Activated CD4-positive, alpha-beta T cell treated with anti-CD3 and anti-CD28 coated beads, Interleukin-2, amount 50 U/mL, for 24 hours (primary cell): ENCODE data around the gene B3GAT1.
"Not testable (repeated sequence)": the region's sequence is repeated elsewhere in the genome, so short reads cannot be mapped to it uniquely, and the experiment has no call there.

Experiments used
- DNase-seq, 2 donors: peaks; one replicate each; pipeline ENCODE4 v3.0.0-alpha.2; 2020; ENCODE audit warnings: low read depth in 1 of 2, low spot score in 1 of 2

Gene B3GAT1, protein sequence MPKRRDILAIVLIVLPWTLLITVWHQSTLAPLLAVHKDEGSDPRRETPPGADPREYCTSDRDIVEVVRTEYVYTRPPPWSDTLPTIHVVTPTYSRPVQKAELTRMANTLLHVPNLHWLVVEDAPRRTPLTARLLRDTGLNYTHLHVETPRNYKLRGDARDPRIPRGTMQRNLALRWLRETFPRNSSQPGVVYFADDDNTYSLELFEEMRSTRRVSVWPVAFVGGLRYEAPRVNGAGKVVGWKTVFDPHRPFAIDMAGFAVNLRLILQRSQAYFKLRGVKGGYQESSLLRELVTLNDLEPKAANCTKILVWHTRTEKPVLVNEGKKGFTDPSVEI

DNA sequence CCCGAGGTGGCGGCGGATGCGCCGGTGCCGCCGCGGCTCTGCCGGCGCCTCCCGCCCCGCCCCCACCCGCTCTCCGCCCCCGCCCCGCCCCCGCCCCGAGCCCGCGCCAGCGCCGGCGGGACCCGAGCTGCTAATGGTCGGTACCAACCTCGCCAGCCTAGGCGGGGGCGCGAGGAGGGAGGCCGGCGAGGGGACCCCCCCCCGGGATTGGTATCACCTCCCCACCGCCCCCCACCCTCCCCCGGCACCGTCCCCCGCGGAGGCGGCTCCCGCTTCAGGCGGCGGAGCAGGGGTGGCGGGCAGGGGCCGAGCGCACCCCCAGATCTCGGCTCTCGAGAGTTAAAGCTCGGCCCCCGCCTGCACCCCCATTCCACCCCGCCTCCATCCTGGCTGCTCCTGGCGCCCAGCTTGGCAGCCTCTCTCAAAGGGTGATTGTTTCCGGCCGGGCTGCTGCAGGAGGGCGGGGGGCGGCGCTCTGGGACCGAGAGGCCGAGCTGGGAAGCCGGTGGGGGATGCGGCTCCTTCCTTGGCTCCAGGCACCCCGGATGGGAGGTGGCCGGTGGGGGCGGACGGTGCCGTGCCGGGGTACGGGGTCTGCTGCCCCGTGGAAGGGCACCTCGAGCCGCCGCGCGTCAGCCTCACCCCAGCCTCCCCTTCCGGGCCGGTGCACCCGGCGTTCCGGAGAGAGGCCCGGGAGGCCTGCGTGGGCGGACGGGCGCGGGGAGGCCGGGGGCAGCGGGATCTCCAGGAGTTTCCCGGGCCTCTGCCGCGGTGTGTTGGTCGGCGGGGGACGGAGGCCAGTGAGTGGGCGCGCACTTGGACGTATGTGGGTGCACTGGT lies at the start of gene B3GAT1:
Gene B3GAT1, minus strand, starts transcription at position 40 of the 840 bp plus-strand sequence. CDS start 24,583 bp downstream, outside the sequence.
- no peak for DNase-seq

DNA sequence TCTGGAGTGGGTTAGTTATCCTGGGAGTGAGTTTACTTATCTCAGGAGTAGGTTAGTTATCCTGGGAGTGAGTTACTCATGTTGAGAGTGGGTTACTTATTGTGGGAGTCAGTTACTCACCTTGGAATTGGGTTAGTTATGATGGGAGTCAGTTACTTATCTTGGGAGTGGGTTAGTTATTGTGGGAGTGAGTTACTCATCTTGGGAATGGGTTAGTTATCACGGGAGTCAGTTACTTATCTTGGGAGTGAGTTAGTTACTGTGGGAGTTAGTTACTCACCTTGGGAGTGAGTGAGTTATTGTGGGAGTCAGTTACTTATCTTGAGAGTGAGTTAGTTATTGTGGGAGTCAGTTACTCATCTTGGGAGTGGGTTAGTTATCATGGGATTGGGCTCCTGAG lies 49.6 kb upstream of the B3GAT1 start:
- no peak for DNase-seq

DNA sequence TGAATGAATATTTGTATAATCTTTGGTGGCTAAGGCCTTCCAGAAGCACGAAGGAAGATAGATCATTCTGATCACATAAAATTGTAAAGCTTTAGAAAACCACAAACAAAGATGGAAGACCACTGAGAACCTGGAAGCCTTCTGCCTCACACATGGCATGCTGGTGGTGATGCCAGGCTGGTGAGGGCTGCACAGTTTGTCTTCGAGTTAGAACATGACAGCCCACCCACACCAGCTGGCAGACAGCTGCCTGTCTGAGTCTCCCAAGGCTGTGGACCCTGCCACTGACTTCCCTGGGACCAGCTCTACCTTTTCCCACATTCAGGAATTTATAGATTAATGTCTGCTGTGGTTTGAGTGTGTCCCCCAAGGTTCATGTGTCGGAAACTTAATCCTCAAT lies 48.8 kb upstream of the B3GAT1 start:
- no peak for DNase-seq

DNA sequence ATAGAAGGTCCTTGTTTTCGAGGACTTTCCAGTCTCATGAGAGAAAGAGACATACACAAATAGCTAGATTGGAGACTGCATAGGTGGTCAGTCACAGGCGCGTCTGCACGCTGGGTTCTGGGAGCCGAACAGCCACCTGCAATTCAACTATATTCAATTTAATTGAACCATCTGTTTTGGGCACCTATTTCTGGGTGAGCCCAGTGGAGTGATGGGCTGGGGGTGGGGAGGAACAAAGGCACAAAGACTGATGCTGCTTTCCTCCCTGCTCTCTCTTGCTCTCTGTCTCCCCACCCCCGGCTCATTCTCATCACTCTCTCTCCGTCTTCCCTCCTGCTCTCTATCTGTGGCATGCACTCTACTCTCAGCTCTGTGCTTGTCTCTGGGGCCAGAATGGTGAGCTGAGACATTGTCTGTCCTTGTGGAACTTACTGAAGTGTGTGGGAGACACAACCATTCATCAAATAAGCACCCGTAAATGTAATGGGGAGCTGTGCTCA lies 48.1 kb upstream of the B3GAT1 start:
- no peak for DNase-seq

DNA sequence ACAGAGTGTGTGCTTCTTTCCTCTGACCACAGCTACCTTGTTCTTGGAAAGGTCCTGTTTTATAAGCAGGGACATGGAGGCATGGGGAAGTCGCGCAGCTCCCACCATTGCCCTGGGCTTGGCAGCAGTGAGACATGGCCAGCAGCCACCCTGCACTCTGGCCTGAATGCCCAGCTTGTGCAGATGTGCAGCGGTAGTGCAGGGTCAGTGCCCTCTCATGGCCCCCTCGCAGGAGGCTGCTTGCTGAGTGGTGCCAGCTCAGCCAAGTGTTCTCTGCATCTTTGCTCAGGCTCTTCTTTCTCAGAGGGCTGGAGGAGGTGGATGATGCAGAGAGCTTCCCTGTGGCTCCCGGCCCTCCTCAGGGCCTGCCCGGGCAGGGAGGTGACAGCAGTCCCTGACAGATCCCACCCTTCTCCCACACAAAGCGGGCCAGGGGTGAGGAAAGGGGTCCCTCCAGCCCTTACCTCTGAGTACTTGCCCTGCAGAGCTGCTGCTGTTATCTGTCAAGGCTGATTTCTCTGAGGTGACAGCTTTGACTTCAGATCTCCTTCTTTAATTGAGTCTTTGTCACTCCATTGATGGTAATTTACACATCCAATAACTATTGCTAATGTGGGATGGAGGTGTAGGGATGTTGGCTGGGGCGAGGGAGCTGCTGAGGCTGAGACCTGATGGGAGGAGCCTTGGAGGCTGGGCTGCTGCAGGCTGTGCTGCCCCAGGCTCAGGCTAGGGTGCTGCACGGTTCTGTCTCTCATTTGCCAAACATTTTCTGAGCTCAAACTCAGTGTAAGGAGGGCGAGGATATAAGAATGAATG lies 47.4 kb upstream of the B3GAT1 start:
- no peak for DNase-seq

DNA sequence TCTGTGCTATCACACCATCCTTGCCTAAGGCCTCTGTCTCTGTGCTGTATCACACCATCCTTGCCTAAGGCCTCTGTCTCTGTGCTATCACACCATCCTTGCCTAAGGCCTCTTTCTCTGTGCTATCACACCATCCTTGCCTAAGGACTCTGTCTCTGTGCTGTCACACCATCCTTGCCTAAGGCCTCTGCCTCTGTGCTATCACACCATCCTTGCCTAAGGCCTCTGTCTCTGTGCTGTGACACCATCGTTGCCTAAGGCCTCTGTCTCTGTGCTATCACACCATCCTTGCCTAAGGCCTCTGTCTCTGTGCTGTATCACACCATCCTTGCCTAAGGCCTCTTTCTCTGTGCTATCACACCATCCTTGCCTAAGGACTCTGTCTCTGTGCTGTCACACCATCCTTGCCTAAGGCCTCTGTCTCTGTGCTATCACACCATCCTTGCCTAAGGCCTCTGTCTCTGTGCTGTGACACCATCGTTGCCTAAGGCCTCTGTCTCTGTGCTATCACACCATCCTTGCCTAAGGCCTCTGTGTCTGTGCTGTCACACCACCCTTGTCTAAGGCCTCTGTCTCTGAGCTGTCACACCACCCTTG lies 45.5 kb upstream of the B3GAT1 start:
- DNase-seq = not testable (repeated sequence)

DNA sequence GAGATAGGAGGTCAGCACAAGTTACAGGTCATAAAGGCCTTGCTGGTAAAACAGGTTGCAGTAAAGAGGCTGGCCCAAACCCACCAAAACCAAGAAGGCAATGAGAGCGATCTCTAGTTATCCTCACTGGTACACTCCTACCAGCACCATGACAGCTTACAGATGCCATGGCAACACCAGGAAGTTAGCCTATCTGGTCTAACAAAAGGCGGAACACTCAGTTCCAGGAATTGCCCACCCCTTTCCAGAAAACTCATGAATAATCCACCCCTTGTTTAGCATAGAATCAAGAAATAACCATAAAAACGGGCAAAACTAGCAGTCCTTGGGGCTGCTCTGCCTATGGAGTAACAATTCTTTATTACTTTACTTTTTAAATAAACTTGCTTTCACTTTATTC lies 43.5 kb upstream of the B3GAT1 start:
- DNase-seq = no peak

DNA sequence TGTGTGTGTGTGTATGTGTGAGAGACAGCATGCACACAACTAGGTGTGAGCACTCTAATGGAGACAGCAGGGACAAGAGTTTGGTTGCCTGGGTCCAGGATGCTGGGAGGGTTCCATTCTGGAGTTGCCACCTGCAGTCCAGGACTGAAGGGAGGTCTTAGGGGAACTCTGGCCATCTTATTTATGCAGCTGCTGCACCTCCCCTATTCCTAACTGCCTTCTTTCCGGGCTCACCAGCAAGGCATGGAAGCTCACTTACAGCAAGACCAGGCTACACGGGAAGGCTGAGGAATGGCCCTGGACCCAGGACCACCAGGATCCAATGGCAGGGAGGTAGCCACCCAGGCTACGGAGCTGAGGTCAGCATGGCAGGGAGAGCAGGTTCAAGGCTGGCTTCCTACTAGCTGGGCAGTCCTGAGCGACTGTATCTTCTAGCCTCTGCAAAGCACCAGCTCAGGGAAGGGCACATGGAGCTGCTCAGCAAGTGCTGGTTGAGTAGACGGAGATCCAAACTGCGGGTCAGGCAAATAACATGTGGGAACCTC lies 42.2 kb upstream of the B3GAT1 start:
- DNase-seq = no peak

DNA sequence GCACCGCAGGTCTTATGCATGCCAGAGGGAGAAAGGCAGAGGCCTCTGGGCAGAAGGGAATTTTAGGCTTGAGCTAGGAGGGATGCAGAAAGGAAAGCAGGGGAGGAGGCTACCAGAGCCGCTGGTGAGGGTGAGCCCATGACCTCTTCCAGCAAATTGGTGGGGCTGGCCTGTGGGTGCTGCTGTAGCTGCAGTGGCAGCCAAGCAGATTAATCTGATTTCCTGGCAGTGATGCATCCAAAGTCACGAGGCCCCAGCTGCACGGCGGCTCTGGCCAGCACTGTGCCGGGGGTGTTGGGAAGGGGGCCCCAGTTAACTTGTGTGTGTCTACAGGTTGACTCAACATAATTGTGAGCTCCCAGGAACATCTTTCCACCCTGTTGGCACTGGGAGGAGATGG lies 41.4 kb upstream of the B3GAT1 start:
- no peak for DNase-seq

DNA sequence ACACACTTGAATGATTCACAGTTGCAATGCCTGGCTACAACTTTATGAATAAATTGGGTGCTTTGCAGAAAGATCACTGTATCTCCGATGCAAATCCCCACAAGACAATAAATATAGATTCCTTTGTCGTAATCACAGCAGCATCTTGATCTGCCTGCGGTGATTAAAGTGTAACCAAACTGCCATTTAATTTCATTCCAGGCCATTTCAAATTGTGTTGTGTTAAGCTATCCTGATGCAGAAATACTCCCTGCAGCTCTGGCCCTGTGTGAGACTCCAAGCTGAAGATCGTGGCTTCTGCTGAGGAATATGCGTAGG lies 40.8 kb upstream of the B3GAT1 start:
- DNase-seq = no peak

DNA sequence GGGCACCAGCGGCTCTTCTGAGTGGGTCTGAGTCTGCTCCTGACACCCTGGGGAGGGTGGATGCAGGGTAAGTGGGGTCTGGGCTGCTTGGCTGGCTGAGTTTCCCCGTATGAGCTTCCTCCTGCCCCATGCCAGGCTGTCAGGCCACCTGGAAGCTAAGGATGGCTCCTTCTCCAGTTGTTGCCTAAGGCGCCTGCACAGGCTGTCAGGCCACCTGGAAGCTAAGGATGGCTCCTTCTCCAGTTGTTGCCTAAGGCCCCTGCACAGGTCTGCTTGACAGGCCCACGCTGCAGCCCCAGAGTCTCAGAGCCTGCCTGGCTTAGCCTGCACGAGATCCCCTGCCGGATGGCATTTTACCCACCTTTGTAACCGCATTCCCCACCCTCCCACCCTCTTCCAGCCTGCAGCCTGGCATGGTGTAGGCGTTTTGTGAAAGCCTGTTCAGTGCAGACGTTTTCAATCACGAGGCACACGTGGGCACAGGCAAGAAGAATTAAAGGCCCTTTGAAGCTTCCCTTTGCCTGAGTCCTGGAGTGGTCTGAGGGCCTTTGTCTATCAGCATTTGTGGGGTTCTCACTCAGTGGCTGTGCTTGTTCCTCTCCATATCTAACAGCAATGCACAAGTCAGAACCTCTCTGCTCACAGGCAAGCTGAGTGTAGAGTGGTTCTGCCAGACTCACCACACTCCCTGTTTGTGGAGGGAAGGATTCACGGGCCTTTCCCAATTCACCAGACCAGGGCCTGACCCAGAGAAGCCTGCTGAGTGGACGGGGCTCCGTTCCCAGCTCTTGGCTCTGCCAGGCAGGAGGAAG lies 40.2 kb upstream of the B3GAT1 start:
- no peak for DNase-seq

DNA sequence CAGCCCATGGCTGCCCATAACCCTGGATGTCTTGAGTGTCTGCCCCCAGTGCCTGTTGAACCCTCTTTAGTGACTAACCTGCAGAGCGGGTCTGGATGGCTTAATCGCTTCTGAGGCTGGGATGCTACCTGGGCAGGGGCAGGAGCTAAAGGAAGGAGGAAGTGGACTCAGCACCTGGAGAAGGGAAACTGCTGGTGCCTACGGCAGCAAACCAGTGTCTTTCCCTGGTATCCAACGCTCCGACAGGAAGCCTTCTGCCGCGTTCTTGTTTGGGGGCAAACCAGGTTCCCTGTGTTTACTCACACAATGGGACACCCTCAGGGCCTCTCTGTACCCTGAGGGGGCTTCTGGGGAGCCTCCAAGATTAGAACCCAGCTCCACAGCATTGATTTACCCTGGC lies 38.1 kb upstream of the B3GAT1 start:
- DNase-seq = no peak

DNA sequence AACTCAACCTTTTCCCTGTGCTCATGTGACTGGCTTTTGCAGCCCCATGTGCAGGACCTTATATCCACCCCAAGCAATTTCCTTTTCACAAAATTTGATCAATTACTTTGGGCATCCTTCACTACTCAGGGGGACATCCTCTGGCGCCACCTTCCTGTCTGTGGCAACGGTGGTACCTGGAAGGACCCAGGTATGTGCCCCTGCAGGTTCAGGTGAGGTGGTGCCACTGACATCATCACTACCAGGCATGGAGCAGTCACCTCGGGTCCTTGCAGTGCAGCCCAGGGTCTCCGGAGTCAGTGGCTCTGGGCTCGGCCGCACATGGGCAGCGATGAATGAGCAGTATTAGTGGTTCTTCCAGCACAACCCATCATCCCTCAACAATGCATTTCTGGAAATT lies 37.7 kb upstream of the B3GAT1 start:
- DNase-seq = no peak

DNA sequence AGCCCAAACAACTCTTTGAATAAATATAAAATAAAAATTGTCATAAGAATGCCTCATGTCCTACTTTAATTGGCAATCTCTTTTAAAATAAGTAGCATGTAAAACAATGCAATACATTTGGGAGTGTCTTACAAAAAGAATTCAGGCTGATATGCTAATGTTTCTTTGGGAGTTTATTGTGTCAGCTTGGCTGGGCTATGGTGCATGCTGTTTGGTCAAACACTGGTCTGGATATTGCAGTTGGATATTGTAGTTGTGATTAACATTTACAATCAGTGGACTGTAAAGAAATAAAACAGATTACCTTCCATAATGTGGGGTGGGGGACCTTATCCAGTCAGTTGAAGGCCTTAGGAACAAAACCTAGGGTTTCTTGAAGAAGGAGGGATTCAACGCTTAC lies 37.0 kb upstream of the B3GAT1 start:
- DNase-seq = no peak

DNA sequence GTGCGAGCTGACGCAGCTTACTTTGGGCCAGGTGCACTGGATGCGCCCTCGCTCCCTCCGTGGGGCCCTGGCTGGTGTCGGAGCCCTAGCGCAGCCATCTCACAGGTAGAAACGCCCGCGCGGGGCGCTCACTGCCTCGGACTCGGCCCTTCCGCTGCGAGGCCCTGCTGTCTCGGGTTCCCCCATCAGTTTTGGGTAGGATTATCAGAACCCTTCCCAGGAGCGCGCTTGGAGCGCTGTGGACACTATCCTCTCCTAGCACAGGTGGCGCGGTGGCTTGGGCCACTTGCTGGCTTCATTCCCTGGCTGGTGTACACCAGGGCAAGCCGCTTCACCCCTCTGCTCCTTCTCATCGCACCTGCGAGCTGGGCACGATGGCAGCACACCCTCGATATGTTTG lies 35.7 kb upstream of the B3GAT1 start:
- DNase-seq = no peak

DNA sequence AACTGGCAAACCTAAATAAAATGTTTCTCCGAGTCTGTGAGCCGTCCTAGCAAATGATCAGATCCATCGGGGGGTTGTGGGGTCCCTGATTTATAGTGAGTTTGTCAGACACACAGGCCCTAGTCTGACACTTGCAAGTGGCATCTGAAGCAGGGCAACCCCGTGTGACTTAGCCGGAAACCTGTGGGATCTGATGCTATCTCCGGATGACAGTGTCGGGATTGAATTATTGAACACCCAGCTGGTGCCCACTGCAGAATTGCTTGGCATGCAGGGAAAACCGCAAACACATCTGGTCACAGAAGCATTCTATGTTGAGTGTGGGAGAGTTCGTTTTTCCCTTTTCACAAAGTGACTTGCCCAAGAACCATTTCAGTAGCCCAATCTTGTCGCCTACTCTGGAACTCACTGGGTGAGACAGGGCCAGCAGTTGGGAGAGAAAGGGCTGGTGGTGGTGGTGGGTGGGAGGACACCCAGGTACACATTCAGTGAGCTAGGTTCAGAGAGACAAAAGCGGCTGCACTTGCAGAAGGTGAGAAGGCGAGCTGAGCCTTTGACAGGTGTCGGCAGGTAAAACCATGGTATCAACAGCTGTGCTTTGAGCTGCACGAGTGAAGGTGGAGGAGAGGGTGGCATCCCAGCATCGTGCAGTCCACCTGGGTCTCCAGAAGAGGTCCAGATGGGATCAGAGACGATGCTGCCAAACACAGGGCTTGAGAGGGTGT lies 33.7 kb upstream of the B3GAT1 start:
- no peak for DNase-seq

DNA sequence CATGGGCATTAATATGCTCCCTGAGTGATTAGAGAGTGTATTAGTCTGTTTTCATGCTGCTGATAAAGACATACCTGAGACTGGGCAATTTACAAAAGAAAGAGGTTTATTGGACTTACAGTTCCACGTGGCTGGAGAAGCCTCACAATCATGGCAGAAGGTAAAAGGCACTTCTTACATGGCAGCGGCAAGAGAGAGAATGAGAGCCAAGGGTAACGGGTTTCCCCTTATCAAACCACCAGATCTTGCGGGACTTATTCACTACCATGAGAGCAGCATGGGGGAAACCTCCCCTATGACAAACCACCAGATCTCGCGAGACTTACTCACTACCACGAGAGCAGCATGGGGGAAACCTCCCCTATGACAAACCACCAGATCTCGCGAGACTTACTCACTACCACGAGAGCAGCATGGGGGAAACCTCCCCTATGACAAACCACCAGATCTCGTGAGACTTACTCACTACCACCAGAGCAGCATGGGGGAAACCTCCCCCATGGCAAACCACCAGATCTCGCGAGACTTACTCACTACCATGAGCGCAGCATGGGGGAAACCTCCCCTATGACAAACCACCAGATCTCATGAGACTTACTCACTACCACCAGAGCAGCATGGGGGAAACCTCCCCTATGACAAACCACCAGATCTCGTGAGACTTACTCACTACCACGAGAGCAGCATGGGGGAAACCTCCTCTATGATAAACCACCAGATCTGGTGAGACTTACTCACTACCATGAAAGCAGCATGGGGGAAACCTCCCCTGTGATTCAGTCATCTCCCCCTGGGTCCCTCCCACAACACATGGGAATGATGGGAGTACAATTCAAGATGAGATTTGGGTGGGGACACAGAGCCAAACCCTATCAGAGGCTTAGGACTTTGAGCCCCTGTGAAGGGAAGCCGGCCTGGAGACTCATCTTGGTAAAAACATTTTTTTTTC lies 32.4 kb upstream of the B3GAT1 start:
- not testable (repeated sequence) for DNase-seq

DNA sequence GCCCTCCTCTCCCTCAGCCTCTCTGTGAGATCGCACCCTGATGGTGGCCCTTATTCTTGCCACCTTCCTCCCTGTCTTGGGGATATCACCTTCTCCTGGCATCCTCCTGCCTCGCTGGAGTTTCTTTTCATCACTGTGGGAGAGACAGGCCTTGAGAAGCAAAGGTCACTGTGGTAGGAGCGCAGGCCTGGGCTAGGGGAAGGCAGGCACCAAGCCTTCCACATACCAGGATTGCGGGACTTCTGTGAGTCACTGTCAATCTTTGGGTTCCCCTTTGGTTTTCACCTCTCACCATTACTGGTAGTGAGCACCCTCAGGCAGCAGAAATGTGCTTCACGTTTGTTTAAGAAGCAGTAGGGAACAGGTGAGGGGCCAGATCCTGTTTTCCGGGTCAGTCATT lies 31.2 kb upstream of the B3GAT1 start:
- no peak for DNase-seq
